NT2/D1 (cell line): Measurements from ENCODE around the gene POLR2E.

Source experiments
- SUZ12 ChIP-seq: IDR thresholded peaks from 2 replicates; pipeline ENCODE4 v1.6.1; 2011; ENCODE audit not compliant: insufficient read length, insufficient read depth; ENCODE audit errors: extremely low read depth
- YY1 ChIP-seq: IDR thresholded peaks from 2 replicates; pipeline ENCODE4 v1.6.1; 2011; ENCODE audit not compliant: insufficient read length, insufficient read depth
- ZNF274 ChIP-seq: IDR thresholded peaks from 2 replicates; pipeline ENCODE4 v1.6.1; 2011; ENCODE audit warnings: mild to moderate bottlenecking, low read depth, low read length

DNA sequence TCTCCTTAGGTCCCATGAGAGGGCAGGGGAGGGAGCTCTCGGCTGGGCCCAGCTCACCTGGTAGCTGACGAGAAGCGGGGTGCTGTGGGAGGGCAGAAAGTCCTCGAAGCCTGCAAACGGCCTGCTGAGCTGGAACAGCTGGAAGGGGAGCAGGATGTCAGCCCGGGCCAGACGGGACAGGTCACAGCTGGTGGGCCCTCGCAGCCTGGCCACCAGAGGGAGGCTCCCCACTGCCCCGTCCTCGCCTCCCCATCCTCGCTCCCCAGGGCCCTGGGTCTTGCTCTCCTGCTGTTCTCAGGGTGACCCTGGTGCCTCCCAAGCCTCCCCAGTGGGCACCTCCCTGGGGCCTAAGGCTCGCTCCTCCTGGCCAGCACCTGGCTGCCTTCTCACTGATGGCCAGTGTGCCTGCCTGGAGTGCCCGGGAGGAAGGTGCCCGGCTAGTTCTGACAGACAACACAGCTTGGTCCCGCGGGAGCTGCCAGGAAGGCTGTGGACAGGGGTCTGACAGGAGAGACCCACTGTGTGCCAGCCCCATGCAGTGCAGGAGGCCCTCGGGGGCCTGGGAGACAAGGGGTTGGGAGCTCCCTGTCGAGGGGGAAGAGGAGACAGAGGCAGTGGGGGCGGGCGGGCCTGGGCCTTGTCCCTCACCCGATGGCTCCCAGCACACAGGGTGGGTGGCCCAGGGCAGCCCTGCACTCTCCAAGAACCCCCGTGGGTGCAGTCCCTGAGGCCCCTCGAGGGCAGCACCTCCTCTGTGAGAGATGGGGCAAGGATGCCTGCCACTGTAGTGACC is 28.9 kb upstream of the POLR2E start:
- TF ChIP-seq YY1 (no peak), SUZ12 (no peak), ZNF274 (no peak)
